ENCODE results near the gene PCNT. TPM values are rescaled to one million over a fixed set of nuclear protein-coding genes. Genes with fewer than 3 reads are reported as not detected.
"Not testable (repeated sequence)": the region's sequence is repeated elsewhere in the genome, so short reads cannot be mapped to it uniquely, and the experiment has no call there.

Gene PCNT
- total RNA-seq, 2 experiments from 2014 or later = 50.0 to 53.1 TPM

GRCh38 chr21:46454634-46455390, 130.9 kb downstream of the PCNT start:
- POLR2A ChIA-PET = no interaction called here
- CTCF ChIA-PET = no interaction called here

- CTCF ChIA-PET = interaction anchor here (0.6 kb wide), 1 partner anchor 152 kb away, joined by 3 read pairs; no protein-coding TSS in a partner anchor
- POLR2A ChIA-PET = interaction anchor here (0.6 kb wide), 1 partner anchor 141 kb away, joined by 3 read pairs; no protein-coding TSS in a partner anchor
Observed at GRCh38 chr21:46455575-46456385, 131.8 kb downstream of the PCNT start.

- ChIA-PET POLR2A (interaction anchor here (2.8 kb wide), 1 partner anchor 31 kb away, joined by 13 read pairs; no protein-coding TSS in a partner anchor), CTCF (interaction anchor here (1.4 kb wide), 1 partner anchor 102 kb away, joined by 4 read pairs; no protein-coding TSS in a partner anchor)
Observed at GRCh38 chr21:46456750-46457149, 132.8 kb downstream of the PCNT start.

GRCh38 chr21:46457801-46458314, 133.9 kb downstream of the PCNT start:
- ChIA-PET CTCF (interaction anchor here (0.6 to 1.4 kb wide), 5 partner anchors 11 to 182 kb away, joined by 3 to 4 read pairs (median 3); no protein-coding TSS in a partner anchor), POLR2A (interaction anchor here (1.2 to 2.8 kb wide), 2 partner anchors 14 to 32 kb away, joined by 3 to 13 read pairs; no protein-coding TSS in a partner anchor)

- POLR2A ChIA-PET = interaction anchor here (0.6 to 2.8 kb wide), 6 partner anchors 15 to 178 kb away, joined by 3 to 13 read pairs (median 3); no protein-coding TSS in a partner anchor
- CTCF ChIA-PET = interaction anchor here (0.7 to 1.4 kb wide), 4 partner anchors 11 to 181 kb away, joined by 3 to 4 read pairs (median 3); no protein-coding TSS in a partner anchor
Observed at GRCh38 chr21:46458315-46459023, 134.5 kb downstream of the PCNT start, which contains the start of gene DIP2A. Gene DIP2A, plus strand, starts transcription at chr21:46458891. Its CDS starts 241 bp downstream, at chr21:46459132.

- CTCF ChIA-PET = no interaction called here
- POLR2A ChIA-PET = interaction anchor here (0.6 to 2.8 kb wide), 5 partner anchors 34 to 177 kb away, joined by 3 to 13 read pairs (median 3); no protein-coding TSS in a partner anchor
Observed at GRCh38 chr21:46459024-46459355, 135.0 kb downstream of the PCNT start.

- ChIA-PET POLR2A (interaction anchor here (0.6 to 2.8 kb wide), 6 partner anchors 34 to 316 kb away, joined by 3 to 13 read pairs (median 3); no protein-coding TSS in a partner anchor), CTCF (no interaction called here)
Observed at GRCh38 chr21:46459356-46460112, 135.6 kb downstream of the PCNT start.

- ChIA-PET POLR2A (no interaction called here), CTCF (interaction anchor here (0.7 kb wide), 1 partner anchor 104 kb away, joined by 3 read pairs; no protein-coding TSS in a partner anchor)
Observed at GRCh38 chr21:46461909-46462308, 138.0 kb downstream of the PCNT start.

- CTCF ChIA-PET, POLR2A ChIA-PET: not testable (repeated sequence)
Observed at GRCh38 chr21:46465153-46465552, 141.2 kb downstream of the PCNT start.

GRCh38 chr21:46465651-46466050, 141.7 kb downstream of the PCNT start:
- ChIA-PET POLR2A (interaction anchor here (0.7 kb wide), 1 partner anchor 33 kb away, joined by 3 read pairs; no protein-coding TSS in a partner anchor), CTCF (no interaction called here)

- POLR2A ChIA-PET = no interaction called here
- CTCF ChIA-PET = no interaction called here
Observed at GRCh38 chr21:46468108-46468774, 144.3 kb downstream of the PCNT start.

- CTCF ChIA-PET = interaction anchor here (0.6 kb wide), 1 partner anchor 9 kb away, joined by 3 read pairs; no protein-coding TSS in a partner anchor
- POLR2A ChIA-PET = no interaction called here
Observed at GRCh38 chr21:46469275-46469674, 145.3 kb downstream of the PCNT start.

- ChIA-PET POLR2A (no interaction called here), CTCF (no interaction called here)
Observed at GRCh38 chr21:46471514-46471913, 147.6 kb downstream of the PCNT start.

- CTCF ChIA-PET = no interaction called here
Observed at GRCh38 chr21:46472246-46472645, 148.3 kb downstream of the PCNT start.

GRCh38 chr21:46474382-46474781, 150.4 kb downstream of the PCNT start:
- CTCF ChIA-PET = no interaction called here
- POLR2A ChIA-PET = no interaction called here

More at GRCh38 chr21:46472246-46472645, 148.3 kb downstream of the PCNT start:
- POLR2A ChIA-PET = no interaction called here

GRCh38 chr21:46475296-46475695, 151.3 kb downstream of the PCNT start:
- ChIA-PET CTCF (no interaction called here), POLR2A (no interaction called here)

GRCh38 chr21:46477765-46478164, 153.8 kb downstream of the PCNT start:
- ChIA-PET POLR2A (no interaction called here), CTCF (no interaction called here)

GRCh38 chr21:46478910-46479309, 155.0 kb downstream of the PCNT start:
- POLR2A ChIA-PET = no interaction called here
- CTCF ChIA-PET = interaction anchor here (0.8 kb wide), 1 partner anchor 21 kb away, joined by 3 read pairs; no protein-coding TSS in a partner anchor
